Mammary epithelial cell (primary cell): ENCODE measurements around the gene ZPLD1.

Source experiments
- EZH2 ChIP-seq: IDR thresholded peaks from 2 replicates; pipeline ENCODE4 v1.6.1; 2012; ENCODE audit warnings: low read length, inconsistent platforms, borderline replicate concordance
- TF ChIP-seq, protein P1 (sequence below), 2 donors: IDR thresholded peaks in 1 of 2; conservative IDR thresholded peaks in 1 of 2; 2 replicates each; pipeline ENCODE4 v1.5.1; 2011 to 2012; ENCODE audit warnings: inconsistent platforms in 2 of 2, low read length in 2 of 2, mild to moderate bottlenecking in 2 of 2, control low read depth in 1 of 2, low read depth in 1 of 2; ENCODE audit not compliant: insufficient read depth in 1 of 2; ENCODE audit errors: extremely low read depth in 1 of 2

DNA sequence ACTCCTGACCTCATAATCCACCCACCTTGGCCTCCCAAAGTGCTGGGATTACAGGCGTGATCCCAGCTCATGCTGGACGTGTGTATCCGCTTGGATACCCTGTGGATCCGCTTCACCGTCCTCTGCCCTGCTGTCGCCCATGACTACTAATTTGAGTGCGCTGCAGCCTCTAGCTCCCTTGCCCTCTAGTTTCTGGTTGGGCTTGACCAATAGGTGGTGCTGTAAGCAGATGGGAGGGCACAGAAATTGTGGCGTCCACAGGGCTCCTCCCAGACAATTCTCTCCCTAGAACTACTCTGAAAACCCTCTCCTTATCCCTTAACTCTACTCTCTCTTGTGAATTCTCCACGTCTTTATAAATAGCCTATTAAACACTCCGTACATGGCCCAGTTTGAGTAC lies 36.2 kb downstream of the ZPLD1 start:
- TF ChIP-seq, protein P1, sequence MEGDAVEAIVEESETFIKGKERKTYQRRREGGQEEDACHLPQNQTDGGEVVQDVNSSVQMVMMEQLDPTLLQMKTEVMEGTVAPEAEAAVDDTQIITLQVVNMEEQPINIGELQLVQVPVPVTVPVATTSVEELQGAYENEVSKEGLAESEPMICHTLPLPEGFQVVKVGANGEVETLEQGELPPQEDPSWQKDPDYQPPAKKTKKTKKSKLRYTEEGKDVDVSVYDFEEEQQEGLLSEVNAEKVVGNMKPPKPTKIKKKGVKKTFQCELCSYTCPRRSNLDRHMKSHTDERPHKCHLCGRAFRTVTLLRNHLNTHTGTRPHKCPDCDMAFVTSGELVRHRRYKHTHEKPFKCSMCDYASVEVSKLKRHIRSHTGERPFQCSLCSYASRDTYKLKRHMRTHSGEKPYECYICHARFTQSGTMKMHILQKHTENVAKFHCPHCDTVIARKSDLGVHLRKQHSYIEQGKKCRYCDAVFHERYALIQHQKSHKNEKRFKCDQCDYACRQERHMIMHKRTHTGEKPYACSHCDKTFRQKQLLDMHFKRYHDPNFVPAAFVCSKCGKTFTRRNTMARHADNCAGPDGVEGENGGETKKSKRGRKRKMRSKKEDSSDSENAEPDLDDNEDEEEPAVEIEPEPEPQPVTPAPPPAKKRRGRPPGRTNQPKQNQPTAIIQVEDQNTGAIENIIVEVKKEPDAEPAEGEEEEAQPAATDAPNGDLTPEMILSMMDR (conservative IDR thresholded peaks at IDR 0.05 in 1 of 2, IDR thresholded peaks at IDR 0.05 in 1 of 2; ENCODE audit: extremely low read depth in 1 of 2, insufficient read depth in 1 of 2, low read depth in 1 of 2, low read length in 2 of 2), result no peak
- TF ChIP-seq EZH2, result no peak
